ENCODE data around the gene DNAAF8.

DNA sequence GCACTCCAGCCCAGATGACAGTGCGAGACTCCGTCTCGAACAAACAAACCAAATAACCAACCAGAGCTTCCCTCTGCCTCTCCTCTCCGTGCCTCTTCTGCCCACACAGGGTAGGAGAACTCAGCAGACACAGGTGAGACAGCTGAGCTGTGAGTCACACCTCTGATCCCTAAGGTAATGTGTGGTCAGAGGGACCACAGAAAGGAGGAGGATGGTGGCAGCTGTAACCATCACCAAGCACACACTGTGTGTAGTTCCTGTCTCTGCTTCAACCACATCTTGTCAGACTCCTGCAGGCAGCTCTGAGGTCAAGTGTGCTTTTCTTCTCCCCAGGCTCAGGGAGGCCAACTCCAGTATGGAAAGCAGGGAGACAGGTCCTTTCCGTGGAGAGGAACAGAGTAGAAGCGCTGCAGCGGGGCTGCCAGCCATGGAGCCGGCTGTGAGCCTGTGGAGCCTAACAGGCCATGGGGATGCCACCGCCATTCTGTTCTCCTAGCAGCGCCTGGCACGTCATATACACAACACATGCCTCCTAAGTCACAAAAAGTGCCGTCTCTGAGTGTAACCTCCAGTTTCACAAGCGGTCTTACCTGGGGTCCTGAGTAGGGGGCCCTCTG lies 33.8 kb upstream of the DNAAF8 start:
- TF ChIP-seq POLR2A (IDR thresholded peaks at IDR 0.05; ENCODE audit: low read depth, low read length) (no peak), POLR2AphosphoS5 (IDR thresholded peaks at IDR 0.05; ENCODE audit: low read depth, low read length) (0 out of 2 replicates have a peak, but pooled peaks have one; percentile 23), TAF1 (IDR thresholded peaks at IDR 0.05; ENCODE audit: borderline replicate concordance, low read depth, low read length) (no peak)
